ENCODE measurements around the gene ZNF549. TPM values are rescaled to one million over a fixed set of nuclear protein-coding genes. Genes with fewer than 3 reads are reported as not detected.

Gene ZNF549
- total and polyA plus RNA-seq, 2 experiments from 2014 or later: 3.2 to 6.4 TPM

- H3K4me3 ChIP-seq: no peak overlapping the region
- no peak overlapping the region for H2AFZ ChIP-seq
- peaks cover 2% of the 10 kb centered on the region for H4K20me1 ChIP-seq (ENCODE audit: insufficient read depth, poor library complexity, severe bottlenecking)
- peak overlapping the region; percentile 97 for H3K4me2 ChIP-seq
- H3K36me3 ChIP-seq (replicated peaks; ENCODE audit: insufficient read depth, low read depth): peaks cover 7% of the 10 kb centered on the region
- TF ChIP-seq EZH2 (IDR thresholded peaks at IDR 0.05; ENCODE audit: borderline replicate concordance): no peak
- TF ChIP-seq EZH2phosphoT487 (IDR thresholded peaks at IDR 0.05; ENCODE audit: low read depth, severe bottlenecking, unreplicated experiment): no peak
- TF ChIP-seq CTCF (IDR thresholded peaks at IDR 0.05; ENCODE audit: poor library complexity): no peak
- WGBS (ENCODE audit: low lambda C conversion rate, missing lambda C conversion rate): 68% methylated on average over 5 of the region's 5 CpGs
- no peaks in the 10 kb centered on the region for H3K27me3 ChIP-seq
- H3K27ac ChIP-seq: peak overlapping the region; percentile 69
- H3K9me2 ChIP-seq (replicated peaks; ENCODE audit: insufficient read depth): no peaks in the 10 kb centered on the region
- H3K79me2 ChIP-seq: peaks cover 30% of the 10 kb centered on the region
- no peak for DNase-seq (ENCODE audit: low spot score)
- H3K4me1 ChIP-seq (ENCODE audit: insufficient read depth): peaks cover 12% of the 10 kb centered on the region
- H3K9me3 ChIP-seq (ENCODE audit: low read depth): peaks cover 13% of the 10 kb centered on the region
Observed at GRCh38 chr19:57557659-57558058, 30.5 kb downstream of the ZNF549 start.

- Histone ChIP-seq H4K20me1 (ENCODE audit: insufficient read depth, poor library complexity, severe bottlenecking) (peaks cover 2% of the 10 kb centered on the region), H3K27me3 (no peaks in the 10 kb centered on the region), H3K79me2 (peaks cover 30% of the 10 kb centered on the region), H3K4me2 (peak overlapping the region; percentile 97), H3K36me3 (replicated peaks; ENCODE audit: insufficient read depth, low read depth) (peaks cover 6% of the 10 kb centered on the region), H3K27ac (peak overlapping the region; percentile 69), H2AFZ (peak overlapping the region; percentile 91), H3K9me2 (replicated peaks; ENCODE audit: insufficient read depth) (no peaks in the 10 kb centered on the region), H3K4me3 (peak overlapping the region; percentile 84), H3K4me1 (ENCODE audit: insufficient read depth) (peaks cover 12% of the 10 kb centered on the region), H3K9me3 (ENCODE audit: low read depth) (peaks cover 10% of the 10 kb centered on the region)
- TF ChIP-seq CTCF (IDR thresholded peaks at IDR 0.05; ENCODE audit: poor library complexity) (peak; percentile 26), EZH2 (IDR thresholded peaks at IDR 0.05; ENCODE audit: borderline replicate concordance) (no peak), EZH2phosphoT487 (IDR thresholded peaks at IDR 0.05; ENCODE audit: low read depth, severe bottlenecking, unreplicated experiment) (no peak)
- 31% methylated on average over 6 of the region's 6 CpGs for WGBS (ENCODE audit: low lambda C conversion rate, missing lambda C conversion rate)
- DNase-seq (ENCODE audit: low spot score): peak; percentile 16
Observed at GRCh38 chr19:57558525-57558924, 31.4 kb downstream of the ZNF549 start.

- Histone ChIP-seq H3K27ac (peak overlapping the region; percentile 69), H3K27me3 (no peaks in the 10 kb centered on the region), H3K4me1 (ENCODE audit: insufficient read depth) (peaks cover 12% of the 10 kb centered on the region), H3K9me3 (ENCODE audit: low read depth) (peaks cover 11% of the 10 kb centered on the region), H3K4me2 (peak overlapping the region; percentile 97), H4K20me1 (ENCODE audit: insufficient read depth, poor library complexity, severe bottlenecking) (peaks cover 2% of the 10 kb centered on the region), H3K9me2 (replicated peaks; ENCODE audit: insufficient read depth) (no peaks in the 10 kb centered on the region), H2AFZ (peak overlapping the region; percentile 91), H3K4me3 (peak overlapping the region; percentile 84), H3K36me3 (replicated peaks; ENCODE audit: insufficient read depth, low read depth) (peaks cover 6% of the 10 kb centered on the region), H3K79me2 (peaks cover 30% of the 10 kb centered on the region)
- DNase-seq (ENCODE audit: low spot score): peak; percentile 21
- TF ChIP-seq EZH2phosphoT487 (IDR thresholded peaks at IDR 0.05; ENCODE audit: low read depth, severe bottlenecking, unreplicated experiment) (no peak), EZH2 (IDR thresholded peaks at IDR 0.05; ENCODE audit: borderline replicate concordance) (no peak), CTCF (IDR thresholded peaks at IDR 0.05; ENCODE audit: poor library complexity) (no peak)
- 1% methylated on average over 22 of the region's 22 CpGs for WGBS (ENCODE audit: low lambda C conversion rate, missing lambda C conversion rate)
Observed at GRCh38 chr19:57559008-57559403, 31.9 kb downstream of the ZNF549 start.

Measured in hepatocyte (in vitro differentiated cells).